HepG2 (cell line): ENCODE data around the gene CLEC16A. TPM values are rescaled to one million over a fixed set of nuclear protein-coding genes. Genes with fewer than 3 reads are reported as not detected.

Source experiments
- AFF4 ChIP-seq: sonication (generic); formaldehyde crosslinking; IDR thresholded peaks from 2 replicates; pipeline ENCODE4 v1.4.0; 2020; ENCODE audit warnings: missing genetic modification reagents
- ATAD3A ChIP-seq: sonication (generic); formaldehyde crosslinking; IDR thresholded peaks from 2 replicates; pipeline ENCODE4 v1.4.0; 2020; ENCODE audit warnings: missing genetic modification reagents
- CCAR2 ChIP-seq: fragments of 200-400 bp; formaldehyde crosslinking; optimal IDR thresholded peaks from 2 replicates; pipeline ENCODE3; 2018; ENCODE audit warnings: low read depth, mild to moderate bottlenecking, low read length, moderate library complexity
- CEBPZ ChIP-seq: IDR thresholded peaks from 2 replicates; pipeline ENCODE4 v1.6.1; 2012; ENCODE audit warnings: low read length, improper control_type of control experiment
- CSRNP1 ChIP-seq: sonication (generic); formaldehyde crosslinking; IDR thresholded peaks from 2 replicates; pipeline ENCODE4 v1.8.1; 2023; ENCODE audit warnings: mild to moderate bottlenecking, missing genetic modification reagents
- DMAP1 ChIP-seq: IDR thresholded peaks from 2 replicates; pipeline ENCODE4 v1.6.1; 2016
- GRHL1 ChIP-seq: sonication (generic); formaldehyde crosslinking; conservative IDR thresholded peaks from 2 replicates; pipeline ENCODE4 v1.8.0; 2022; ENCODE audit warnings: missing genetic modification reagents
- HNF4A ChIP-seq: sonication (generic); formaldehyde crosslinking; IDR thresholded peaks from 2 replicates; pipeline ENCODE4 v1.4.0; 2020; ENCODE audit warnings: missing genetic modification reagents
- MTF2 ChIP-seq: sonication (generic); formaldehyde crosslinking; IDR thresholded peaks from 2 replicates; pipeline ENCODE4 v1.5.0; 2020; ENCODE audit warnings: missing genetic modification reagents, borderline replicate concordance
- NFYC ChIP-seq: IDR thresholded peaks from 2 replicates; pipeline ENCODE4 v1.6.1; 2016; ENCODE audit warnings: missing genetic modification reagents, missing compliant biosample characterization
- RXRB ChIP-seq: IDR thresholded peaks from 2 replicates; pipeline ENCODE4 v1.6.1; 2016; ENCODE audit warnings: borderline replicate concordance, missing genetic modification reagents, missing compliant biosample characterization
- SETDB1 ChIP-seq: sonication (generic); formaldehyde crosslinking; IDR thresholded peaks from 2 replicates; pipeline ENCODE4 v1.5.1; 2020; ENCODE audit warnings: missing genetic modification reagents, mild to moderate bottlenecking, borderline replicate concordance
- YEATS2 ChIP-seq: sonication (generic); formaldehyde crosslinking; IDR thresholded peaks from 2 replicates; pipeline ENCODE4 v1.4.0; 2020; ENCODE audit warnings: missing genetic modification reagents, borderline replicate concordance
- ZNF253 ChIP-seq: sonication (generic); formaldehyde crosslinking; IDR thresholded peaks from 2 replicates; pipeline ENCODE4 v1.8.0; 2022; ENCODE audit warnings: mild to moderate bottlenecking, missing genetic modification reagents, borderline replicate concordance
- ZNF33A ChIP-seq: sonication (generic); formaldehyde crosslinking; IDR thresholded peaks from 2 replicates; pipeline ENCODE4 v1.5.1; 2020; ENCODE audit warnings: missing genetic modification reagents, mild to moderate bottlenecking, moderate library complexity, borderline replicate concordance
- ZNF792 ChIP-seq: IDR thresholded peaks from 2 replicates; pipeline ENCODE4 v1.6.1; 2016
- polyA plus RNA-seq, 8 experiments: library from polyadenylated mRNA; depleted of rRNA in 3 of 8; stranded (reverse) in 7 of 8; unstranded in 1 of 8; fragments of >200 nt; fragmentation: Illumina TruSeq in 4 of 8; extraction: Trizol in 4 of 8; gene quantifications; 2 replicates each; pipeline versions ENCODE4 v1.2.1 to v1.2.3, GENCODE V29; 2011 to 2016; ENCODE audit warnings: low read depth in 4 of 8, missing spikeins in 1 of 8, mixed read lengths in 1 of 8; ENCODE audit not compliant: insufficient read depth in 1 of 8
- total RNA-seq, 5 experiments: library from RNA; depleted of rRNA; stranded (reverse); fragments of >200 nt; fragmentation: Illumina TruSeq; extraction: Trizol; gene quantifications; 2 replicates each; pipeline ENCODE4 v1.2.3, GENCODE V29; 2016; ENCODE audit warnings: low read depth in 1 of 5
- TF ChIP-seq, protein P1 (sequence below): IDR thresholded peaks from 2 replicates; pipeline ENCODE4 v1.6.1; 2012; ENCODE audit warnings: inconsistent platforms

CLEC16A gene
- total and polyA plus RNA-seq, 2 of the 13 experiments (the other 11 are each of a cell fraction or from before 2014, with no cell fraction given), result 8.5 to 10.3 TPM

GRCh38 chr16:10944249-10945064 is at the start of gene CLEC16A (continued):
- TF ChIP-seq AFF4 (CRISPR knock-in tag), result no peak
- peak; percentile 78 for TF ChIP-seq NFYC
- TF ChIP-seq CSRNP1 (CRISPR knock-in tag), result peak; percentile 88
- TF ChIP-seq ZNF33A, result no peak
- TF ChIP-seq, protein P1, sequence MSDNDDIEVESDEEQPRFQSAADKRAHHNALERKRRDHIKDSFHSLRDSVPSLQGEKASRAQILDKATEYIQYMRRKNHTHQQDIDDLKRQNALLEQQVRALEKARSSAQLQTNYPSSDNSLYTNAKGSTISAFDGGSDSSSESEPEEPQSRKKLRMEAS, result peak; percentile 83
- peak; percentile 84; the same call in 1 of the 2 replicates for TF ChIP-seq DMAP1 (CRISPR knock-in tag)
- TF ChIP-seq ZNF253 (CRISPR knock-in tag), result no peak
- peak; percentile 91 for TF ChIP-seq ZNF792 (CRISPR knock-in tag)
- peak; percentile 94 for TF ChIP-seq YEATS2 (CRISPR knock-in tag)
- TF ChIP-seq CCAR2, result no peak
- no peak for TF ChIP-seq SETDB1 (CRISPR knock-in tag)
- no peak for TF ChIP-seq CEBPZ
- peak; percentile 86 for TF ChIP-seq RXRB (CRISPR knock-in tag)
- TF ChIP-seq HNF4A (CRISPR knock-in tag), result peak; percentile 49
- TF ChIP-seq GRHL1 (CRISPR knock-in tag), result no peak
- no peak; the same call in 1 of the 2 replicates for TF ChIP-seq ATAD3A (CRISPR knock-in tag)
- TF ChIP-seq MTF2 (CRISPR knock-in tag), result peak; percentile 95; the same call in 1 of the 2 replicates
